ENCODE results near the gene CYP21A2.
"Not testable (repeated sequence)": the region's sequence is repeated elsewhere in the genome, so short reads cannot be mapped to it uniquely, and the experiment has no call there.

The CYP21A2 gene

DNA sequence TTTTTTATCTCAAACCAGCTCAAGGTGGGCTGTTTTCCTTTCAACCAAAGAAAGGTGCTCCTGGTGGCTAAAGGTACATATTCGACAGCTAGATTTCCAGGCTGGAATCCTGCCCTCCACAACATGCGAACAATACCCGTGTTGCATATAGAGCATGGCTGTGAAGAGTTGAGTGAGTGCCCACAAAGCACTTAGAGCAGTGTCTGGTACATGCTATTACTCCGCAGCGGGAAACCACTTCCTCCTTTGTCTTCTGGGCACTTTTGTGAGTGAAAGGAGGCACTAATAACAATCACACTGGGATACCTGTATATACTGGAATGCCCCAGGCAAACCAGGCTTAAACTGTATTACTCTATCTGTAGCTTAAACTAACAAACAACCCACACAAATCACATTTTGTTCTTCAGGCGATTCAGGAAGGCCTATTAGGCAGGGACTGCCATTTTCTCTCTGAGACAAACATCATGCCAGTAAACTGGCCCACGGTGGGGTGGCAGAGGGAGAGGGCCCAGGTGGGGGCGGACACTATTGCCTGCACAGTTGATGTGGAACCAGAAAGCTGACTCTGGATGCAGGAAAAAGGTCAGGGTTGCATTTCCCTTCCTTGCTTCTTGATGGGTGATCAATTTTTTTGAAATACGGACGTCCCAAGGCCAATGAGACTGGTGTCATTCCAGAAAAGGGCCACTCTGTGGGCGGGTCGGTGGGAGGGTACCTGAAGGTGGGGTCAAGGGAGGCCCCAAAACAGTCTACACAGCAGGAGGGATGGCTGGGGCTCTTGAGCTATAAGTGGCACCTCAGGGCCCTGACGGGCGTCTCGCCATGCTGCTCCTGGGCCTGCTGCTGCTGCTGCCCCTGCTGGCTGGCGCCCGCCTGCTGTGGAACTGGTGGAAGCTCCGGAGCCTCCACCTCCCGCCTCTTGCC, at the start of gene CYP21A2:
CYP21A2 (plus strand) TSS at position 818 of the 927 bp plus-strand sequence; CDS start at position 826, 8 bp downstream.
- DNase-seq (ENCODE audit: low read depth in 2 of 2), result not testable (repeated sequence)

DNA sequence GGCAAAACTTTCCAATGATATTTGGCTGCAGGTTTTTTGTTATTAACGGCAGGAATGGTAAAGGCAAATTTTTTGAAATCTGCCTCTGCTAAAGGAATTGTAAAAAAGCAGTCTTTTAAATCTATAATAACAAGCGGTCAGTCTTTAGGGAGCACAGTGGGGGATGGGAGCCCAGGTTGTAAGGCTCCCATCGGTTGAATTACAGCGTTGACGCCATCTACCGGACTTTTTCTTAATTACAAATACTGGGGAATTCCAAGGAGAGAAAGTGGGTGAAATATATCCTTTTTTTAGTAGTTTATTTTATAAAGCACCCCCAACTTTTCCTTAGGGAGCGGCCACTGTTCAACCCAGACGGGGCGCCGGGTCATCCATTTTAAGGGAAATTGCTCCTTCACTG, 48.9 kb upstream of the CYP21A2 start:
- DNase-seq (ENCODE audit: low read depth in 2 of 2), result not testable (repeated sequence)

DNA sequence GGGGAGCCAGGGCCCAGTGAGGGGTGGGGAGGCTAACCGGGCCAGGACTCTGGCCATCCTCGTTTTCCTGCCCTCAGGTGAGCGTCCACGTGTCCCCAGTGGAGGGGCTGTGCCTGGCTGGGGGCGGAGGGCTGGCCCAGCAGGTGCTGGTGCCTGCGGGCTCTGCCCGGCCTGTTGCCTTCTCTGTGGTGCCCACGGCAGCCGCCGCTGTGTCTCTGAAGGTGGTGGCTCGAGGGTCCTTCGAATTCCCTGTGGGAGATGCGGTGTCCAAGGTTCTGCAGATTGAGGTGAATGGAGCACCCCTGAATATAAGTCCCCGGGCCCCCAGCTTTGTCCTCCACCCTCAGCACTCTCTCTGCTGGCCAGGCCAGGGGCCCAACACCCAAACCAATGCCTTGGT, 43.8 kb upstream of the CYP21A2 start:
- not testable (repeated sequence) for DNase-seq (ENCODE audit: low read depth in 2 of 2)

DNA sequence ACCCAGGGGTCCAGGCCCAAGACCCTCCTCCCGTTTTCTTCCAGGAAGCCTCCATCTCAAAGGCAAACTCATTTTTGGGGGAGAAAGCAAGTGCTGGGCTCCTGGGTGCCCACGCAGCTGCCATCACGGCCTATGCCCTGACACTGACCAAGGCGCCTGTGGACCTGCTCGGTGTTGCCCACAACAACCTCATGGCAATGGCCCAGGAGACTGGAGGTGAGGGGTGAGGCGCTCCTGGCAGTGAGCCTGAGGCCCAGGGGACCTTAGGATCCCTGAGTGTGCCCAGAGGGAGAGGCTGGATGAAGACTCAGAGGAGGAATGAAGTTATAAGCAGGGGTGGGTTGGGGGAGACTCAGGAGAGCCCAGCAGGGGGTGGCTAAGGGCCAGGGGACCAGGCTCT, 41.8 kb upstream of the CYP21A2 start:
- not testable (repeated sequence) for DNase-seq (ENCODE audit: low read depth in 2 of 2)

DNA sequence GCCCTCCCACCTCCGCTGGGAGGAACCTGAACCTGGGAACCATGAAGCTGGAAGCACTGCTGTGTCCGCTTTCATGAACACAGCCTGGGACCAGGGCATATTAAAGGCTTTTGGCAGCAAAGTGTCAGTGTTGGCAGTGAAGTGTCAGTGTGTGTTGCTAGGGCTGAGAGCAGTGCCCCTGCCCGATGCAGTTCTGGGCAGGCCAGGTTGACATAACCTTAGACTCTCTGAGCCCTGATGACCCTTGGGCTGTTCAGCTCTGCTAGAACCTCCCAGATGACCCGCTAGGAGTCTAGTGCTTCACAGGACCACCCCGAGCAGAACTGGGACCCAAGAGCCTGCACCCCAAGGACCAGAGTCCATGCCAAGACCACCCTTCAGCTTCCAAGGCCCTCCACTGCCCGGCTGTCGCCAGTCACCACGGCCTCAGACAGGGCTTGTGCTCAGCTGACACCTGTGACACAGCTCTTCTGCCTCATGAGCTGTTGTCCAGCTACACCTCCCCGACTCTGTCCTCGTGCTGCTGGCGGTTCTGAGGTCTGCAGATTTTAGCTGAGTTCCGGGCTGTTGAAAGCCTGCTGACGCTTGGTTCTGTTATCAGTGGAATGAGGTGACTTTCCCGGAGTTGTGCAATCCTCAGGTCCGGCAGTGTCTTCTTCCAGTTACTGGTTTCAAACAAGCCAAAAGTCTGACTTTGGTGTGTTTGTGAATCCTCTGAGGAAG, 35.5 kb upstream of the CYP21A2 start:
- DNase-seq (ENCODE audit: low read depth in 2 of 2), result not testable (repeated sequence)

DNA sequence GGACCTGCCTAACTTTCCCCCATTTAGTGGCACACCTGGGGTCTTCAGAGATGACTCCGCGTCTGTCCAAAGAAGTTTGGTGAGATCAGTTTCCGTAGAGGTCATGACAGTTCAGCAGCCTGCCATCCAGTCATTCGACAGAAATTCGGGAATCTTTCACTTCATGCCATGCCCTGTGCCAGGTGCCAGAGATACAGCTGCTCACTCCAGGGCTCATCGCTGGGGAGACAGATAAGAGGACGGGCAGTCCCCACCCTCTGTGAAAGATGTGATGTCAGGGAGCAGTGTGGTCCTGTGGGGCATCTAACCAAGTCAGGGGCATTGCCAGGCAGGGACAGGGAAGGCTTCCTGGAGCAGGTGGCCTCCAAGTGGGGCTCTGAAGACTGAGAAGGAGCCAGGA, 34.9 kb upstream of the CYP21A2 start:
- DNase-seq (ENCODE audit: low read depth in 2 of 2), result not testable (repeated sequence)

DNA sequence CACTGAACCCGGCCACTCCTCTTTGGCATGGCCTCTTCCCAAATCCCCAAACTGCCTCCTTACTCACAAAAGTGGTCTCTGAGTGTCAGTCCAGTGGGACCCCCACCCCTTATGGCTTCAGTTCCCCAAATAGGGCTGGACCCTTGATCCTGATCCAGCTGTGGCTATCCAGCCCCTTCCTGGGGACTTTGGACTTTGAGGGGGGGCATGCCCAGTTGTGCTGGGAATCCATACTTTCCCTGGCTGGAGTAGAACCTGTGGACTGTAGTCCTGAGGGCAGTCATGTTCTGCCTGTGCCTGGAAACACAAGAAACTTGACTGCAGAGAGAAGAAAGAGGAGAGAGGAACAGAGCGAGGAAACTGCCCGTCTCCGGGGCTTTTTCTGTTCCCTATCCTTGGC, 33.8 kb upstream of the CYP21A2 start:
- not testable (repeated sequence) for DNase-seq (ENCODE audit: low read depth in 2 of 2)

DNA sequence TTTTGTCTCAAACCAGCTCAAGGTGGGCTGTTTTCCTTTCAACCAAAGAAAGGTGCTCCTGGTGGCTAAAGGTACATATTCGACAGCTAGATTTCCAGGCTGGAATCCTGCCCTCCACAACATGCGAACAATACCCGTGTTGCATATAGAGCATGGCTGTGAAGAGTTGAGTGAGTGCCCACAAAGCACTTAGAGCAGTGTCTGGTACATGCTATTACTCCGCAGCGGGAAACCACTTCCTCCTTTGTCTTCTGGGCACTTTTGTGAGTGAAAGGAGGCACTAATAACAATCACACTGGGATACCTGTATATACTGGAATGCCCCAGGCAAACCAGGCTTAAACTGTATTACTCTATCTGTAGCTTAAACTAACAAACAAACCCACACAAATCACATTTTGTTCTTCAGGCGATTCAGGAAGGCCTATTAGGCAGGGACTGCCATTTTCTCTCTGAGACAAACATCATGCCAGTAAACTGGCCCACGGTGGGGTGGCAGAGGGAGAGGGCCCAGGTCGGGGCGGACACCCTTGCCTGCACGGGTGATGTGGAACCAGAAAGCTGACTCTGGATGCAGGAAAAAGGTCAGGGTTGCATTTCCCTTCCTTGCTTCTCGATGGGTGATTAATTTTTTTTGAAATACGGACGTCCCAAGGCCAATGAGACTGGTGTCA, 33.2 kb upstream of the CYP21A2 start:
- DNase-seq (ENCODE audit: low read depth in 2 of 2), result not testable (repeated sequence)

DNA sequence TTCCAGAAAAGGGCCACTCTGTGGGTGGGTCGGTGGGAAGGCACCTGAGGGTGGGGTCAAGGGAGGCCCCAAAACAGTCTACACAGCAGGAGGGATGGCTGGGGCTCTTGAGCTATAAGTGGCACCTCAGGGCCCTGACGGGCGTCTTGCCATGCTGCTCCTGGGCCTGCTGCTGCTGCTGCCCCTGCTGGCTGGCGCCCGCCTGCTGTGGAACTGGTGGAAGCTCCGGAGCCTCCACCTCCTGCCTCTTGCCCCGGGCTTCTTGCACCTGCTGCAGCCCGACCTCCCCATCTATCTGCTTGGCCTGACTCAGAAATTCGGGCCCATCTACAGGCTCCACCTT, 32.7 kb upstream of the CYP21A2 start:
- not testable (repeated sequence) for DNase-seq (ENCODE audit: low read depth in 2 of 2)

DNA sequence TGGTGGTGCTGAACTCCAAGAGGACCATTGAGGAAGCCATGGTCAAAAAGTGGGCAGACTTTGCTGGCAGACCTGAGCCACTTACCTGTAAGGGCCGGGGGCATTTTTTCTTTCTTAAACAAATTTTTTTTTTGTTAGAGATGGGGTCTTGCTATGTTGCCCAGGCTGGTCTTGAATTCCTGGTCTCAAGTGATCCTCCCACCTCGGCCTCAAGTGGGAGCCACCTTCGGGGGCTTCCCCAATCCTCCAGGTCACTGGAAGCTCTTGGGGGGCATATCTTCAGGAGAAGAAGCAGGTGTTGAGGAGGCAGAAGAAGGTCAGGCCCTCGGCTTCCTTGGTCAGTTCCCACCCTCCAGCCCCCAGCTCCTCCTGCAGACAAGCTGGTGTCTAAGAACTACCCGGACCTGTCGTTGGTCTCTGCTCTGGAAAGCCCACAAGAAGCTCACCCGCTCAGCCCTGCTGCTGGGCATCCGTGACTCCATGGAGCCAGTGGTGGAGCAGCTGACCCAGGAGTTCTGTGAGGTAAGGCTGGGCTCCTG, 32.2 kb upstream of the CYP21A2 start:
- not testable (repeated sequence) for DNase-seq (ENCODE audit: low read depth in 2 of 2)

DNA sequence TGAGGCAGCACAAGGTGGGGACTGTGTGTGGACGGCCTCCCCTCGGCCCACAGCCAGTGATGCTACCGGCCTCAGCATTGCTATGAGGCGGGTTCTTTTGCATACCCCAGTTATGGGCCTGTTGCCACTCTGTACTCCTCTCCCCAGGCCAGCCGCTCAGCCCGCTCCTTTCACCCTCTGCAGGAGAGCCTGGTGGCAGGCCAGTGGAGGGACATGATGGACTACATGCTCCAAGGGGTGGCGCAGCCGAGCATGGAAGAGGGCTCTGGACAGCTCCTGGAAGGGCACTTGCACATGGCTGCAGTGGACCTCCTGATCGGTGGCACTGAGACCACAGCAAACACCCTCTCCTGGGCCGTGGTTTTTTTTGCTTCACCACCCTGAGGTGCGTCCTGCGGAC, 31.1 kb upstream of the CYP21A2 start:
- DNase-seq (ENCODE audit: low read depth in 2 of 2), result not testable (repeated sequence)

DNA sequence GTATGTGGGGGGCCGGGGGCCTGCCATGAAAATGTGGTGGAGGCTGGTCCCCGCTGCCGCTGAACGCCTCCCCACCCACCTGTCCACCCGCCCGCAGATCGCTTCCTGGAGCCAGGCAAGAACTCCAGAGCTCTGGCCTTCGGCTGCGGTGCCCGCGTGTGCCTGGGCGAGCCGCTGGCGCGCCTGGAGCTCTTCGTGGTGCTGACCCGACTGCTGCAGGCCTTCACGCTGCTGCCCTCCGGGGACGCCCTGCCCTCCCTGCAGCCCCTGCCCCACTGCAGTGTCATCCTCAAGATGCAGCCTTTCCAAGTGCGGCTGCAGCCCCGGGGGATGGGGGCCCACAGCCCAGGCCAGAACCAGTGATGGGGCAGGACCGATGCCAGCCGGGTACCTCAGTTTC, 30.2 kb upstream of the CYP21A2 start:
- not testable (repeated sequence) for DNase-seq (ENCODE audit: low read depth in 2 of 2)

DNA sequence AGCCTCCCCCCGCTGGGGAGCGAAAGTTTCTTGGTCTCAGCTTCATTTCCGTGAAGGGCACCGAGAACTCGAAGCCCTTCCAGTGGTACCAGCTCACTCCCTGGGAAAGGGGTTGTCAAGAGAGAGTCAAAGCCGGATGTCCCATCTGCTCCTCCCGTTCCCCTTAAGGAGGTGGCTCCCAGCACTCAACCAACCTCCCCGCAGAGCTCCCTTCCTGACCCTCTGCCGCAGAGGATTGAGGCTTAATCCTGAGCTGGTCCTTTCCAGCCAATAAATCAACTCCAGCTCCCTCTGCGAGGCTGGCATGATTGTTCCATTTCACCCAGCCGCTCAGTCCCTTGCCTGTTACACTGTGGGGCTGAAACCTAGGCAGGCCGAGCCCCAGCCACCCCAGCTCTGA, 29.6 kb upstream of the CYP21A2 start:
- peak in 1 of 2 donors; percentile 0 for DNase-seq (ENCODE audit: low read depth in 2 of 2)

DNA sequence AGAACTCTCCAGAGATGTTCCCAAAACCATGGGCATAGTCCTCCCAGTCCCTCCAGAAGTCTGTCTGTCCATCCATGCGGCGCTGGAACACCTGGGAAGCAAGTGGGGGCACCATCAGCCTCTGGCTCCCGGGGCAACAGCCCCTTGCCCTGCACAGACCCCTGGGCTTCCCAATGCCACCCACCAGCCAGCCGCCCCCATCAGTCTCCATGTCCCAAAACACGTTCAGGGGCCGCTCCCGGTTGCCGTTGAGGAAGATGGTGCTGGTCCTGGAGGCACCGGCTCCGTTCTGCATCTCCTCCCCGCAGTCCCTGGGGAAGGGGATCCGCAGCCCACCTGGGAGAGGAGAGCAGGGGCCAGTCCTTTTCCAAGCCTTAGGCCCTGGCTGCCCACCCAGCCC, 28.7 kb upstream of the CYP21A2 start:
- not testable (repeated sequence) for DNase-seq (ENCODE audit: low read depth in 2 of 2)

DNA sequence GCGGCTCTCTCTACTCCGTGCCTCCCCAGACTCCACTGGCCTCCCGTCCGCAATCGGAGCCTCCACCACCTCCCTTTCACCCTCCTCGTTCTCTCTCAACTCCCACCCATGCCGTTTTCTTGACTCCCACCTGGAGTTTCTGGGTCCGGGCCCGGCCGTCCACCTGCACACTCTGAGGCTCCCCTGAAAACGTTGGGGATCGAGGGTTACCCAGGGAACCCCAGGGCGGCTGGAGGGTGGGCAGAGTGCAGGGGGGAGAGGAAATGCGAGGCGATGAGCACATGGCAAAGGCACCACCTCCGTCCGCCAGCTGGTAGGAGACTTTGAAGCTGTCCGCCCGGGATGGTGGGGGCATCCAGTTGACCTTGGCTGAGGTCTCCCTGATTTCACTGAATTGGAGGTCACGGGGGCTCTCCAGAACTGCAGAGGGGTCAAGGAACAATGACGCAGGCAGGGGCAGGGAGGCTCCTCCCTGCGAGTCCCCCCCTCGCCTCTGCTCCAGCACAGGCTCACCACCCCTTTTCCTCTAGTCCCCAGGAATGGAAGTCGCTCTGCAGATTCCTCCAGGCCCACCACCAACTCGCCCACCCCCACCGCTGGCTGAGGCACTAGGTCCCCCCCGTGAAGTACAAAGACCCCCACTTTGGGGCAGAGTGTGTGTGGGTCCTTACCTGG, 27.2 kb upstream of the CYP21A2 start:
- DNase-seq (ENCODE audit: low read depth in 2 of 2), result not testable (repeated sequence)

DNA sequence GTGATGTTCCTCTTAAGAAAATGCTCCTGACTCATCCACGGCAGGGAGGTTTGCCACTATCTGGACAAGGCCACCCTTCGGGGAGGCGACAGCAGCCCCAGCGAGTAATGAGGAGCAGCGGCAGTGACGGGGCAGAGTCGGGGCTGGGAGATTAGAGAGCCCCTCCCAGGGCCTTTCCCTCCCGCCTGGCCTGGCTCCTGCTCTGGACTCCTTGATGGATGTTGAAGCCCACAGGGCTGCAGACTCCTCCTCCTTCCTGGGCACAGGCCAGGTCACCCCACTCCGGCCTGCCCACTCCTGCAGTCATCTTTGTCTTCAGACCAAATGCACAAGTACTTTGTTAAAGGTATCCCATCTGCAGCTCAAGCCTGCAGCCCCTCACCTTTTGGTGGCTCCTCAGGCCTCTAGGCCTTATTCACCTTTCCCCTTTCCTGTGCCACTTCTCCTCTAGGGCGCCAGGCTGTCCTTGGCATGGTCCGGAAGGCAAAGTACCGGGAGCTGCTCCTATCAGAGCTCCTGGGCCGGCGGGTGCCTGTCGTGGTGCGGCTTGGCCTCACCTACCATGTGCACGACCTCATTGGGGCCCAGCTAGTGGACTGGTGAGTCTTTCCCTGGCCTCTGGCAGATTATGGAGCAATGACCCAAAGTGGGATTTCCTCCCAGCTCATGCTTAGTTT, 25.1 kb upstream of the CYP21A2 start:
- DNase-seq (ENCODE audit: low read depth in 2 of 2), result not testable (repeated sequence)

DNA sequence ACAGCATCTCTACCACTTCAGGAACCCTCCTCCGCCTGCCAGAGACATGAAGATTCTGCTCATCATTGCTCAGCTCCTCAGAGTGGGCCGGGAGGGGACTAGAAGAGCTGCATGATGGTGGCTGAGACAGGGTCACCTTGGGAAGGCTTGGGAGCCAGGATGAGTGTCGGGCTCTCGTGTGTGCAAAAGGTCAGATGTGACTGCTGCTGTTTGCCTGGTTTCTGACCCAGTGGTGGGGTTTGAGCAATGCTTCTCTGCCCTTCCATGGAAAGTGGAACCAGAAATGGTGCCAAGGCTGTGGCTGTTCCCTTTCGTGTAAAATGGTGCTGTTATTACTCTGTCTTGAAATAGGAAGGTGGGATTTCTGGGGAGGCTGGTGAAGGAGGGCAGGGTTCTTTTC, 24.5 kb upstream of the CYP21A2 start:
- DNase-seq (ENCODE audit: low read depth in 2 of 2), result not testable (repeated sequence)

DNA sequence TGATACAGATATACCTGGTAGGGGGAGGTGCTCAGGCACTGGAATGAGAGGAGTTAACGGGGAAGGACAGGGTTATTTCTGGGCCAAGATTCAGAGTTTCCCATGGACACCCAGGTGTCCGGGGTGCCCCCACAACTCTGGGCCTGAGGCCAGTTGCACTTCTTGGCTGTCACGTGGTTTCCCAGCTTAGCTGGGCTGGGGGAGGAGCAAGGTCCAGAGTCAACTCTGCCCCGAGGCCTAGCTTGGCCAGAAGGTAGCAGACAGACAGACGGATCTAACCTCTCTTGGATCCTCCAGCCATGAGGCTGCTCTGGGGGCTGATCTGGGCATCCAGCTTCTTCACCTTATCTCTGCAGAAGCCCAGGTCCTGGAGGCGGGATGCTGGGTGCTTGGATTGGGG, 23.7 kb upstream of the CYP21A2 start, which contains the start of gene C4B:
C4B (plus strand) TSS at position 249 of the 400 bp plus-strand sequence; CDS start at position 300, 51 bp downstream.
- DNase-seq (ENCODE audit: low read depth in 2 of 2), result not testable (repeated sequence)

DNA sequence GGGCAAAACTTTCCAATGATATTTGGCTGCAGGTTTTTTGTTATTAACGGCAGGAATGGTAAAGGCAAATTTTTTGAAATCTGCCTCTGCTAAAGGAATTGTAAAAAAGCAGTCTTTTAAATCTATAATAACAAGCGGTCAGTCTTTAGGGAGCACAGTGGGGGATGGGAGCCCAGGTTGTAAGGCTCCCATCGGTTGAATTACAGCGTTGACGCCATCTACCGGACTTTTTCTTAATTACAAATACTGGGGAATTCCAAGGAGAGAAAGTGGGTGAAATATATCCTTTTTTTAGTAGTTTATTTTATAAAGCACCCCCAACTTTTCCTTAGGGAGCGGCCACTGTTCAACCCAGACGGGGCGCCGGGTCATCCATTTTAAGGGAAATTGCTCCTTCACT, 16.1 kb upstream of the CYP21A2 start:
- not testable (repeated sequence) for DNase-seq (ENCODE audit: low read depth in 2 of 2)

DNA sequence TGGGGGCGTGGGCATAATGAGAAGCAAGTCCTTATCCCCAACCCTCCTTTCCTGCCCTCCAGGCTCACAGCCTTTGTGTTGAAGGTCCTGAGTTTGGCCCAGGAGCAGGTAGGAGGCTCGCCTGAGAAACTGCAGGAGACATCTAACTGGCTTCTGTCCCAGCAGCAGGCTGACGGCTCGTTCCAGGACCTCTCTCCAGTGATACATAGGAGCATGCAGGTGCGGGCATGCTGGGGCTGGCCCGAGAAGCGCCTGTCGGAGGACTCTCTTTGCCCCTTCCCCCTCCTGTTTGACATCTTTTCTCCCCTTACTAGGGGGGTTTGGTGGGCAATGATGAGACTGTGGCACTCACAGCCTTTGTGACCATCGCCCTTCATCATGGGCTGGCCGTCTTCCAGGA, 9.6 kb upstream of the CYP21A2 start:
- not testable (repeated sequence) for DNase-seq (ENCODE audit: low read depth in 2 of 2)

DNA sequence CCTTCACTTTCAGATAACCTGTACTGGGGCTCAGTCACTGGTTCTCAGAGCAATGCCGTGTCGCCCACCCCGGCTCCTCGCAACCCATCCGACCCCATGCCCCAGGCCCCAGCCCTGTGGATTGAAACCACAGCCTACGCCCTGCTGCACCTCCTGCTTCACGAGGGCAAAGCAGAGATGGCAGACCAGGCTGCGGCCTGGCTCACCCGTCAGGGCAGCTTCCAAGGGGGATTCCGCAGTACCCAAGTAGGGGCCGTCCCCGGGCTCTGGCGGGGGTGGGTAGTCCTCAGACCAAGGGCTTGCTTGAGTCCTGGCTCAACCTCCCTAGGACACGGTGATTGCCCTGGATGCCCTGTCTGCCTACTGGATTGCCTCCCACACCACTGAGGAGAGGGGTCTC, 8.7 kb upstream of the CYP21A2 start:
- not testable (repeated sequence) for DNase-seq (ENCODE audit: low read depth in 2 of 2)
